Stimulated activated effector memory CD8-positive, alpha-beta T cell treated with anti-CD3 and anti-CD28 coated beads, Interleukin-12 subunit alpha, Interleukin-12 subunit beta, amount 100 ng/mL, for 72 hours (primary cell): ENCODE data around the gene CYTH3.
A peak's percentile ranks its signal among the peaks of the same experiment; 100 is the strongest.

ENCODE experiments used
- ATAC-seq: fragments of 150-1000 bp; cut with Tn5 transposase; 2 replicates; pipeline ENCODE4 v1.10.0; 2021
- DNase-seq, 2 donors: peaks; one replicate each; pipeline ENCODE4 v3.0.0; 2021 to 2022; ENCODE audit warnings: low spot score in 2 of 2
- H3K27ac Mint-ChIP-seq: one replicate; pipeline ENCODE4 v1.8.0; 2022; ENCODE audit warnings: mild to moderate bottlenecking, mixed read lengths
- H3K36me3 Mint-ChIP-seq: one replicate; pipeline ENCODE4 v1.8.0; 2022; ENCODE audit warnings: mild to moderate bottlenecking, mixed read lengths
- H3K4me1 Mint-ChIP-seq: one replicate; pipeline ENCODE4 v1.8.0; 2022; ENCODE audit warnings: mixed read lengths
- H3K4me3 Mint-ChIP-seq: one replicate; pipeline ENCODE4 v1.8.0; 2022; ENCODE audit warnings: mild to moderate bottlenecking, mixed read lengths
- H3K9me3 Mint-ChIP-seq: one replicate; pipeline ENCODE4 v1.8.0; 2022; ENCODE audit warnings: mixed read lengths

The CYTH3 gene

DNA sequence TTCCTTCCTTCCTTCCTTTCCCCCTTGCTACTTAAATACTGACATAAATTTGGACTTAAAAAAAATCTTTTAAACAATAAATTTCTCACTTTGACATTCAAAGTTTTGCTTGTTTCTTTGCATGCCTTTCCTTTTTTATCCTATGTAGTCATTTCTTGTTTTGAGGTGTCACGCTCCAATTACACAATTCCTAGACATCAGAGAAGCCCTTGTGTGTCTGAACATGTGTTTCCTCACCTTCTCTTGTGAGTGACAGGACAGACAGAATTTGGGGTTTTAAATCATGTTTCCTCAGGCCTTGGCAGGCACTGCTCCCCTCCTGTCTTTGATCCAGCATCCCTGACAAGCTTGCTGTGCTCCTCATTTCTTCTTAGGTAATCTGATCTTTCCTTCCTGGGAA, 91.3 kb downstream of the CYTH3 start:
- DNase-seq = no peak
- Mint-ChIP-seq H3K9me3 (no peaks in the 10 kb centered on the region), H3K4me3 (no peak overlapping the region), H3K27ac (no peak overlapping the region), H3K36me3 (no peaks in the 10 kb centered on the region), H3K4me1 (peaks cover 6% of the 10 kb centered on the region)
- ATAC-seq = no peak

DNA sequence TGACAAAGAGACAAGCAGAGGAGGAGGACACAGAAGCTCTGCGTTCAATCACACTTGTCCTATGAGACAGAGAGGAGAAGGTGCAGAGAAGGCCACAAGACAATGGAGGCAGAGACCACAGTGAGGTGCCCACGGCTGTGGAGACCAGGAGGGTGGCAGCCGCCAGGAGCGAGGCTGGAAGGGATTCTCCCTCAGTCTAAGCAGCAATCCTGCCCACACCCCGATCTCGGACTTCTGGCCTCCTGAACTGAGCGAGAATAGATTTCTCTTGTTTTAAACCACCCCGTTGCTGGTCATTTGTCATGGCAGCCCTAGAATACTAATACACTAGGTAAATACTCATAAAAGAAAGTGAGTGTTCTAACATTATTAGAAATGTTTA, 92.1 kb downstream of the CYTH3 start:
- no peak for ATAC-seq
- no peak overlapping the region for H3K4me3 Mint-ChIP-seq
- no peaks in the 10 kb centered on the region for H3K9me3 Mint-ChIP-seq
- H3K4me1 Mint-ChIP-seq = peaks cover 6% of the 10 kb centered on the region
- DNase-seq = no peak
- H3K27ac Mint-ChIP-seq = no peak overlapping the region
- no peaks in the 10 kb centered on the region for H3K36me3 Mint-ChIP-seq

- H3K4me3 Mint-ChIP-seq = no peak overlapping the region
- no peak overlapping the region for H3K27ac Mint-ChIP-seq
- DNase-seq (no peak), ATAC-seq (peak; percentile 31)
- no peaks in the 10 kb centered on the region for H3K9me3 Mint-ChIP-seq
- peaks cover 6% of the 10 kb centered on the region for H3K4me1 Mint-ChIP-seq
- H3K36me3 Mint-ChIP-seq = no peaks in the 10 kb centered on the region
Measured at GRCh38 chr7:6179620-6180343, 92.6 kb downstream of the CYTH3 start.

- H3K36me3 Mint-ChIP-seq = peaks cover 4% of the 10 kb centered on the region
- no peaks in the 10 kb centered on the region for H3K9me3 Mint-ChIP-seq
- H3K4me1 Mint-ChIP-seq = peaks cover 6% of the 10 kb centered on the region
- no peak for DNase-seq
- no peak overlapping the region for H3K27ac Mint-ChIP-seq
- ATAC-seq = no peak
- H3K4me3 Mint-ChIP-seq = no peak overlapping the region
Measured at GRCh38 chr7:6178298-6179029, 94.0 kb downstream of the CYTH3 start.

- H3K9me3 Mint-ChIP-seq = no peaks in the 10 kb centered on the region
- H3K4me3 Mint-ChIP-seq = no peak overlapping the region
- peaks cover 6% of the 10 kb centered on the region for H3K4me1 Mint-ChIP-seq
- H3K27ac Mint-ChIP-seq = no peak overlapping the region
- peaks cover 6% of the 10 kb centered on the region for H3K36me3 Mint-ChIP-seq
- DNase-seq = no peak
- ATAC-seq = no peak
Measured at GRCh38 chr7:6175645-6176044, 96.8 kb downstream of the CYTH3 start.

- no peak for DNase-seq
- Mint-ChIP-seq H3K36me3 (peaks cover 6% of the 10 kb centered on the region), H3K27ac (peak overlapping the region; percentile 7), H3K4me3 (no peak overlapping the region), H3K9me3 (no peaks in the 10 kb centered on the region), H3K4me1 (peaks cover 5% of the 10 kb centered on the region)
- ATAC-seq = no peak
Measured at GRCh38 chr7:6172910-6173295, 99.5 kb downstream of the CYTH3 start.

GRCh38 chr7:6172224-6172909, 100.1 kb downstream of the CYTH3 start:
- Mint-ChIP-seq H3K27ac (peak overlapping the region; percentile 43), H3K4me3 (no peak overlapping the region), H3K9me3 (no peaks in the 10 kb centered on the region), H3K36me3 (peaks cover 6% of the 10 kb centered on the region), H3K4me1 (peaks cover 5% of the 10 kb centered on the region)
- ATAC-seq = no peak
- DNase-seq = no peak

- no peak overlapping the region for H3K4me3 Mint-ChIP-seq
- peaks cover 6% of the 10 kb centered on the region for H3K36me3 Mint-ChIP-seq
- no peak for DNase-seq
- no peak for ATAC-seq
- no peaks in the 10 kb centered on the region for H3K9me3 Mint-ChIP-seq
- peaks cover 5% of the 10 kb centered on the region for H3K4me1 Mint-ChIP-seq
- H3K27ac Mint-ChIP-seq = peak overlapping the region; percentile 43
Measured at GRCh38 chr7:6171532-6172223, 100.7 kb downstream of the CYTH3 start.

DNA sequence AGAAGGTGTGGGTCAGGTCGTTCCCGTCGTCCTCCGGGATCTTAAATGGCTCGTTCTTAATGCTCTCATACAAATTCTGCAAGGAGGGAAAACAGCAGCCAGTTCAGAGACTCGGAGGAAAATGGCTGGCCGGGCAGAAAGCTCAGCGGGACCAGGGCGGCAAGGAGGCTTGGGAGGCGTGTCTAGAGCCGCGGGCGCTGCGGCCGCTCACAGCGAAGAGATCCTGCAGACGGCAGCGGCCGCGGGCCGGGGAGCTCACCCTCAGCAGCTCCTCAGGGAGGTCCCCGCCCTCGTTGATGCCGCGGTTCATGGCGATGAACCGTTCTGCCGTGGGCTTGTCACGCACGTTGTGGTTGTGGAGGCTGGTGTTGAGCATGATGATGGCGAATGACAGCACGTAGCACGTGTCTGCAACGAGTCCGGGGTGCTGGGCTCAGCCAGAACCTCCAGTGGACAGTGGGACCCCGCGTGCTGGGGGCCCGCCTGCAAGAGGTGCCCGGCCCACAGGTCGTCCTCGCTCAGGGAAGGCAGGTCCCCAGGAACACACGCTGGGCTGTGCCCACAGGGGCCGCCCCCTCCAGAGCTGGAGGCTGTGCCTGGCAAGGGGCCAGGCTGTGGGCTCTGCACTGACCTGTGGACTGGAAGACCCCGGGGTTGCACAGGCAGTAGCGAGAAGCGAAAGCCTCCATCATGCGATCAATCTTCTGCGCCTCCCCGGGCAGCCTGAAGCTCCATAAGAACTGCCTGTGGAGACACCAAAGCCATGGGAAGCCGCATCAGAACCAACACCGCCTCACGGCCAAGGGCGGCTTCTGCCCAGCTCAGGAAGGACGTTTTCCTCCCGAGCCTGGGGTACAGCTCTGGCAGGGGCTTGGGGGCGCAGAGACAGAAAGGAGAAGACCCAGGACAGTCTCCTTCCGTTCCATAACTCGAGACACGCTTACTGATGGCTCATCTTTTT, 101.6 kb downstream of the CYTH3 start:
- H3K4me3 Mint-ChIP-seq = no peak overlapping the region
- H3K36me3 Mint-ChIP-seq = peaks cover 6% of the 10 kb centered on the region
- DNase-seq = no peak
- no peaks in the 10 kb centered on the region for H3K9me3 Mint-ChIP-seq
- ATAC-seq = no peak
- H3K4me1 Mint-ChIP-seq = peaks cover 5% of the 10 kb centered on the region
- H3K27ac Mint-ChIP-seq = peak overlapping the region; percentile 43

DNA sequence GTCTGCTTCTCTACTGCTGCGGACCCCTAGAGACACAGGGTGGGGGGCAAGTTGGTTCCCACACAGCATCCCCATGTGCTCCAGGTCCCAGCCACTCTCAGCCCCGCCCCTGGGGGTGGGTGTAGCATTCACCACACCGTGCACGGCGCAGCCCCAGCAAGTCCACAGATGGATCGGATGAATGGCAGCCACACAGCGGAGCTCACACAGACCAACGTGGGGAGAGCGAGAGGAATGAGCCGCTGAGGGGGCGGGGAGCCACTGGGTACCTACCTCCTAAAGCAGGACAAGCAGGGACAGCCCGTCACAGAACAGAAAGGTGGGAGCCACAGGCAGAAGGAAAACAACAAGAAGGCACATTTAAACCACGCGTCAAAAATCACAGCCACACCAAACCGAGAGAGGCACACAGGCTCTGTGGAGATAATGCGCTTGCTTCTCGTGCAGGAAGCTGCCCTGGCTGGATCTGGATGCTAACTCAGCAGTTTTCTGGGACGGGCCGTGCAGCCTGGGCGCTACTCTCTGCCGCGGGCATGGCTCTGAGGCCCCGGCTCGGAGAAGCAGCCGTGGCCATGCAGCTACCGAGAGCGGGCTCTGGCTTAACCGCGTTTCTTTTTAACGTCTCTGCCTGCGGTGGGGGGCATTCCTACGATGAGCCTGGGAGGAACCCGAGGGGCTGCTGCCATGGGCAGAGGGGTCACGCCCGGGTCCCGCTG, 102.5 kb downstream of the CYTH3 start:
- ATAC-seq (no peak), DNase-seq (no peak)
- Mint-ChIP-seq H3K27ac (no peak overlapping the region), H3K36me3 (peaks cover 6% of the 10 kb centered on the region), H3K4me1 (peaks cover 5% of the 10 kb centered on the region), H3K4me3 (no peak overlapping the region), H3K9me3 (no peaks in the 10 kb centered on the region)

DNA sequence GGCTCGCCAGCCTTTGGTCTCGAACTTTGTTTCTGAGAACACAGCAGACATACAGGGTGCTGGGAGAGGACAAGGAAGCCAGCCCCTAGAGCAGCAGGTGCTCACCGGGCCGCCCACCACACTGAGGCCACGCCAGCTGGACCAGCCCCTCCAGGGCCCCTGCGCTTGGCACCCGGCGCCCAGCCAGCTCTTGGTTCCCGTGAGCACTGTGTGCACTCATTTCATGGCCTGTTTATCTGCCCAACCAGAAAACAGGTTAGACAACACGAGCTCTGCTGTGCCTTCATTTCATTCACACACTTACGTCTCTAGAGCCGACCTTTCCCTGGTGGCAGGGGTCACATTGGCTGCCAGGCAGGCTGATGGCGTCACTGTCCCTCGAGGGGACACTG, 104.0 kb downstream of the CYTH3 start:
- H3K4me3 Mint-ChIP-seq = no peak overlapping the region
- no peaks in the 10 kb centered on the region for H3K9me3 Mint-ChIP-seq
- H3K36me3 Mint-ChIP-seq = peaks cover 2% of the 10 kb centered on the region
- DNase-seq (no peak), ATAC-seq (no peak)
- no peak overlapping the region for H3K27ac Mint-ChIP-seq
- peaks cover 5% of the 10 kb centered on the region for H3K4me1 Mint-ChIP-seq

- H3K4me1 Mint-ChIP-seq = peaks cover 5% of the 10 kb centered on the region
- H3K36me3 Mint-ChIP-seq = no peaks in the 10 kb centered on the region
- H3K9me3 Mint-ChIP-seq = no peaks in the 10 kb centered on the region
- H3K27ac Mint-ChIP-seq = peak overlapping the region; percentile 79
- DNase-seq = no peak
- no peak overlapping the region for H3K4me3 Mint-ChIP-seq
- ATAC-seq = no peak
Measured at GRCh38 chr7:6167587-6168476, 104.6 kb downstream of the CYTH3 start.

DNA sequence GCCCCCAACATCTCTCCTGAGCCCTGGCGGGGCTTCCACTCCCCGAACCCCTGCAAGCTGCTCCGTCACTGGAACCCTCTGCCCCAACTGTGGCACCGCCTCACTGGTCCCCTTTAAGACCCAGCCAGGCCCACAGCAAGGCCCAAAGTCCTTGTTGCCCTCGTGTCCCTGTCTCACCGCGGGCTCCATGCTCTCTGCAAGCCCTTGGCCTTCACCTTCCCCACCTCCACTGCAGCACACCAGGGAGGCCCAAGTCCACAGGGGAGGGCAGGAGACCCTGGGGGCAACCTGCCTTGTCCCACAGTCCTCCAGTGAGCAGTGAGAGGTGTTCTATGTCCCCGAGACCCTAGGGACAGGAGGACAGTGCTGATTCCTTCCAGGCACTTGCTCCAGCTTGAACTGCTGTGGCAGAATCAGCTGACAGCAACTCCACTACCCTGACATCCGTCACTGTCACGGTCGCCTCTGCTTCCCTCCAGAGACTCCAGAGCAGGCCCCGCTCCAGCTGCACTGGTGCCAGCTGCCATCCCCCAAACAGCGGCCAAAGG, 105.3 kb downstream of the CYTH3 start:
- ATAC-seq (no peak), DNase-seq (no peak)
- Mint-ChIP-seq H3K4me3 (no peak overlapping the region), H3K9me3 (no peaks in the 10 kb centered on the region), H3K36me3 (peaks cover 2% of the 10 kb centered on the region), H3K27ac (peak overlapping the region; percentile 79), H3K4me1 (peaks cover 5% of the 10 kb centered on the region)
